Measurements from ENCODE around the gene RRP1B.

The RRP1B gene

DNA sequence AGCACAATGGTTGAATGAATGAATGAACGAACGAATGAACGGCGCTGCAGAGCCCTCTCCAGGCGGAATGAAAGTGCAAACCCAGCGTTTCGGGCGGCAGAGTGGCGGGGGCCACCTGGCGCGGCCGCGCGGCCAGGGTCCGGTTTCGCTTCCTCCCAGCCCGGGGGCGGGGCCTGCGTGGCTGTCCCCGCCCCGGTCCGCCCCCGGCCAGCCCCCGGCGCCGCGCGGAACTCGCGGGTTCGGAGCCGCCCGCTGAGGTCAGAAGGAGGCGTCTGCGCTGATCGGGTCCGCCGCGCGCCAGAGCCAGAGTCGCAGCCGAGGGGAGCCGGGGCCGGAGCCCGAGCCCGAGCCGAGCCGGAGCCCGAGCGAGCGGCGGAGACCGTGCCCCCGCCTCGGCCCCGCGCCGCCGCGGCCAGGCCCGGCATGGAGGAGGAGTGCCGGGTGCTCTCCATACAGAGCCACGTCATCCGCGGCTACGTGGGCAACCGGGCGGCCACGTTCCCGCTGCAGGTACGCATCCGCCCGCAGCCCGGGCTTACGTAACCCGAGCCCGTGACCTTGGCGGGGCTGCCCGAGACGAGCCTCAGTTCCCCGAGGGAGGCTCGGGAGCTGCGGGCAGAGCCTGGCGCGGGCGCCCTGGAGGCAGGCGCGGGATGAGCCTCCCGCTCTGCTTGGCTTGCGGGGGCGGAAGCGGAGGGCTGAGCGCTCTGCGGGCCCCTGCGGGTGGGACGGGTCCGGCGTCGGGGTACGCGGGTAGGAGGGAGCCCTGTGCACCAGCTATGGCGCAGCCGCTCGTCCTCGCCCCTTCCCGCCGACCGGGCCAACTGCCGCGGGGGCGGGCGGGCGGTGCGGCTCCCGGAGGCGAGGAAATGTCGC is 59.8 kb downstream of the RRP1B start, which contains the start of gene PDXK:
PDXK (plus strand) TSS at position 258 of the 876 bp plus-strand sequence; CDS start at position 424, 166 bp downstream.
- TF ChIP-seq, protein P1, sequence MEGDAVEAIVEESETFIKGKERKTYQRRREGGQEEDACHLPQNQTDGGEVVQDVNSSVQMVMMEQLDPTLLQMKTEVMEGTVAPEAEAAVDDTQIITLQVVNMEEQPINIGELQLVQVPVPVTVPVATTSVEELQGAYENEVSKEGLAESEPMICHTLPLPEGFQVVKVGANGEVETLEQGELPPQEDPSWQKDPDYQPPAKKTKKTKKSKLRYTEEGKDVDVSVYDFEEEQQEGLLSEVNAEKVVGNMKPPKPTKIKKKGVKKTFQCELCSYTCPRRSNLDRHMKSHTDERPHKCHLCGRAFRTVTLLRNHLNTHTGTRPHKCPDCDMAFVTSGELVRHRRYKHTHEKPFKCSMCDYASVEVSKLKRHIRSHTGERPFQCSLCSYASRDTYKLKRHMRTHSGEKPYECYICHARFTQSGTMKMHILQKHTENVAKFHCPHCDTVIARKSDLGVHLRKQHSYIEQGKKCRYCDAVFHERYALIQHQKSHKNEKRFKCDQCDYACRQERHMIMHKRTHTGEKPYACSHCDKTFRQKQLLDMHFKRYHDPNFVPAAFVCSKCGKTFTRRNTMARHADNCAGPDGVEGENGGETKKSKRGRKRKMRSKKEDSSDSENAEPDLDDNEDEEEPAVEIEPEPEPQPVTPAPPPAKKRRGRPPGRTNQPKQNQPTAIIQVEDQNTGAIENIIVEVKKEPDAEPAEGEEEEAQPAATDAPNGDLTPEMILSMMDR (conservative IDR thresholded peaks at IDR 0.05): peak; percentile 25
- peak within 1 kb of the TSS; percentile 96 for H3K27ac ChIP-seq

- H3K27ac ChIP-seq: peak overlapping the region; percentile 96
- TF ChIP-seq, protein P1 (conservative IDR thresholded peaks at IDR 0.05): no peak
Measured at GRCh38 chr21:43719748-43720538, 60.6 kb downstream of the RRP1B start.

GRCh38 chr21:43720539-43721166 is 61.3 kb downstream of the RRP1B start:
- TF ChIP-seq, protein P1 (conservative IDR thresholded peaks at IDR 0.05): no peak
- peak overlapping the region; percentile 96 for H3K27ac ChIP-seq

DNA sequence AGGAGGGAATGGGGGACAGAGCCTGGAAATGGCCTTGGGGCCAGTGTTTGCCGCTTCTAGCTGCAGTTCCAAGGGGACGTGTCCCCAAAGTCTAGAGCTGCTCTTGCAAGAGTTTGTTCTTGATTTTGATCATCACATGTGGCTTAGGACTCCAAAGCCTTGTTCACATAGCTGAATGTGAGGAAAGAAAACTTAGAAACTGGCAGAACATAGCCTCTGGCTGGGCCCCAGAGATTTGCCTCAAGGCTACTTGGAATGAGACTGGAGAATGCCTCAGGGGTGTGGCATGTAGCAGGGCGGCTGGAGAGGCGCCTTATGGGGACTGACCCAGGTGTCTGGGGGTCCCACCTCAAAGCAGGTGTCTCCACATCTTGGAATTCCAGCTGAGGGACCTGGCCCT is 61.8 kb downstream of the RRP1B start:
- H3K27ac ChIP-seq: peak overlapping the region; percentile 96; the same call in 1 of the 2 replicates
- TF ChIP-seq, protein P1 (conservative IDR thresholded peaks at IDR 0.05): no peak

DNA sequence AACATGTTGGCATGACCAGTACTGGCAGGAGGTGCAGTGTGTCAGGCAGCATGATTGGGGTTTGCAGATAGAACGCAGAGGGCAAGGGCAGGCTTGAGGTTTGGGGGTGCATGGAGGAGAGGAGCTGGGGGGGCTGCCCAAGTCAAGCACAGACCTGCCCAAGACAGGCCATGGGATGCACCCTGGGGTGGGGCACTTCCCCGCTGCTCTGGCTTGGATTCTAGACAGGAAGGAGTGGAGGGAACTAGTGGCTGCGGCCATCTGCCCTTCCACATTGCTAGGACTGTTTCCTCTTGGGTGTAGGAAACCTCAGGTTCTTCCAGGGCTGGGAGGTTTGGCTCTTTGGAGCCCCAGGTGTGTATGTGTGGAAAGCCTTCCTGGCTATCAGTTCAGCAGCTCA is 62.6 kb downstream of the RRP1B start:
- no peak overlapping the region for H3K27ac ChIP-seq
- TF ChIP-seq, protein P1 (conservative IDR thresholded peaks at IDR 0.05): no peak

DNA sequence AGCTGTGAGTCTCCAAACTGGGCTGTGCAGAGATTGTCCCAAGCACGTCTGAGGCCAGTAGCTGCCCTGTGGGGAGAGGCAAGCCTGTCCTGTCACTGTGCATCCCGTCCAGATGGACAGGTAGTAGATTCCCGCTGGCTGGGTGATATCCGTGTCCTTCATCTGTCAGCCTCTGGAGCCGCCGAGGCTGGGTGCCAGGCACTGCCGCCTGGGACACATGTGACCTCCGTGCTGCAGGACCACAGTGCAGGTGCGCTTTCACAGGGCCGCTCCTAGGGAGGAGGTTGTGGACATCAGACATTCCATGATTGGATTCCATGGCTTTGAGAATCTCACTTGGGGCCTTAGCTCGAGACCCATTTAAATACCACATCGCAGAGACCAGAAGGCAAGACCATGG is 64.3 kb downstream of the RRP1B start:
- peak overlapping the region; percentile 5; the same call in 1 of the 2 replicates for H3K27ac ChIP-seq
- TF ChIP-seq, protein P1 (conservative IDR thresholded peaks at IDR 0.05): no peak
